ENCODE results near the gene PRMT9. TPM values are rescaled to one million over a fixed set of nuclear protein-coding genes. Genes with fewer than 3 reads are reported as not detected.

The PRMT9 gene
- total and polyA plus RNA-seq, 8 donors, result 3.1 to 6.4 (median 4.1) TPM

DNA sequence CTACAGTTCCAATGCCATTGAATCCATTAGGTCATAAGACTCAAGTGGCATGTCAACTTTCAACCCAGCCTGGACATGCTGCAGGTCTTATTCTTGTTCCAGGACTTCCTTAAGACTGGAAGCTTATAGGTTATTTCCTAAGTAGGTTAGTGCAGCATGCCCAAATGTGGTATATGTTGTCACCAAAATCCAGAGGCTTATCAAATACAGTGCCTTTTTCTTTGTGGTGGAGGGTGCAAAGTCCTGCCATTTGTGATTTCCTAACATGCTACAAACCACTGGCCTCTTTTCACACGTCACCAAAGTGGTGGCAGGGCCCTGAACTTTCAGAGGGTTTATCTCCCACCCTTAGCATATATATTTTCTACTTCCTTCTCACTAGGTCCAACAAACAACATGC lies 76.5 kb downstream of the PRMT9 start:
- H3K4me3 ChIP-seq, result no peak overlapping the region
- FAIRE-seq (no peak), DNase-seq (no peak), ATAC-seq (no peak)
- intact Hi-C loops (cut with DNase I), result no loop called here
- H3K36me3 ChIP-seq, result no peaks in the 10 kb centered on the region
- TF ChIP-seq, protein P1, sequence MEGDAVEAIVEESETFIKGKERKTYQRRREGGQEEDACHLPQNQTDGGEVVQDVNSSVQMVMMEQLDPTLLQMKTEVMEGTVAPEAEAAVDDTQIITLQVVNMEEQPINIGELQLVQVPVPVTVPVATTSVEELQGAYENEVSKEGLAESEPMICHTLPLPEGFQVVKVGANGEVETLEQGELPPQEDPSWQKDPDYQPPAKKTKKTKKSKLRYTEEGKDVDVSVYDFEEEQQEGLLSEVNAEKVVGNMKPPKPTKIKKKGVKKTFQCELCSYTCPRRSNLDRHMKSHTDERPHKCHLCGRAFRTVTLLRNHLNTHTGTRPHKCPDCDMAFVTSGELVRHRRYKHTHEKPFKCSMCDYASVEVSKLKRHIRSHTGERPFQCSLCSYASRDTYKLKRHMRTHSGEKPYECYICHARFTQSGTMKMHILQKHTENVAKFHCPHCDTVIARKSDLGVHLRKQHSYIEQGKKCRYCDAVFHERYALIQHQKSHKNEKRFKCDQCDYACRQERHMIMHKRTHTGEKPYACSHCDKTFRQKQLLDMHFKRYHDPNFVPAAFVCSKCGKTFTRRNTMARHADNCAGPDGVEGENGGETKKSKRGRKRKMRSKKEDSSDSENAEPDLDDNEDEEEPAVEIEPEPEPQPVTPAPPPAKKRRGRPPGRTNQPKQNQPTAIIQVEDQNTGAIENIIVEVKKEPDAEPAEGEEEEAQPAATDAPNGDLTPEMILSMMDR (IDR thresholded peaks at IDR 0.05), result no peak
- H3K27ac ChIP-seq, result no peak overlapping the region
- H3K4me1 ChIP-seq, result no peaks in the 10 kb centered on the region
- 83 to 89% methylated on average over 1 of the region's 1 CpG for WGBS, 2 donors
- H3K27me3 ChIP-seq, result no peaks in the 10 kb centered on the region
- H3K9me3 ChIP-seq, result no peaks in the 10 kb centered on the region

GRCh38 chr4:147605499-147605898 lies 78.5 kb downstream of the PRMT9 start:
- ATAC-seq, result no peak
- no peak for FAIRE-seq
- Histone ChIP-seq H3K27me3 (no peaks in the 10 kb centered on the region), H3K9me3 (no peaks in the 10 kb centered on the region), H3K27ac (no peak overlapping the region), H3K4me1 (no peaks in the 10 kb centered on the region), H3K36me3 (no peaks in the 10 kb centered on the region), H3K4me3 (no peak overlapping the region)
- DNase-seq, result no peak
- intact Hi-C loops (cut with DNase I), result no loop called here
- TF ChIP-seq, protein P1 (IDR thresholded peaks at IDR 0.05), result no peak

DNA sequence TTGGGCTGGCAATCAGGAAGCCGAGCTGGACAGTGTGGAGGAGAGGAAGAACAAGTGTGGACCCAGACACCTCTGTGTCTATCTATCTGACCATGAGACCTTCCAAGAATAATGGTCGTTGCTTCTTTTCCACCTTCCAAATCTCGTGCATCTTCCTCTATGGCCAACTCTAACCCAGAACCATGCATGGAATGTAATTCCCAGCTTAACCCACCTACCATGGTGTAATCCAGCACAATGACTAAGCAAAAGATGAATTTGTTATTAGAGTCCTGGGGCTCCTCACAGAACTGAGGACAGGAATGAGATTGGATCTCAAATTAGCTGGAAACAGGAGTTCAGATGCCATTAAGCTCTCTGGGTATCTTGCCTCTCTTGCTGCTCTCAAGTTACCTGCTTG lies 84.2 kb downstream of the PRMT9 start:
- ATAC-seq (no peak), DNase-seq (no peak), FAIRE-seq (no peak)
- no peaks in the 10 kb centered on the region for H3K36me3 ChIP-seq
- intact Hi-C loops (cut with DNase I), result no loop called here
- WGBS, 2 donors, result 63 to 84% methylated on average over 3 of the region's 3 CpGs
- TF ChIP-seq, protein P1 (IDR thresholded peaks at IDR 0.05), result no peak
- no peaks in the 10 kb centered on the region for H3K9me3 ChIP-seq
- H3K27me3 ChIP-seq, result no peaks in the 10 kb centered on the region
- no peak overlapping the region for H3K27ac ChIP-seq
- peaks cover 0 to 13% (median 5%) of the 10 kb centered on the region in 3 donors for H3K4me1 ChIP-seq
- no peak overlapping the region for H3K4me3 ChIP-seq

GRCh38 chr4:147599206-147599605 lies 84.8 kb downstream of the PRMT9 start:
- H3K9me3 ChIP-seq, result no peaks in the 10 kb centered on the region
- DNase-seq, result no peak
- WGBS, 2 donors, result 75 to 90% methylated on average over 1 of the region's 1 CpG
- H3K4me1 ChIP-seq, result peaks cover 0 to 13% (median 5%) of the 10 kb centered on the region in 3 donors
- H3K27me3 ChIP-seq, result no peaks in the 10 kb centered on the region
- no peak for ATAC-seq
- intact Hi-C loops (cut with DNase I), result no loop called here
- FAIRE-seq, result no peak
- TF ChIP-seq, protein P1 (IDR thresholded peaks at IDR 0.05), result no peak
- H3K27ac ChIP-seq, result no peak overlapping the region
- no peaks in the 10 kb centered on the region for H3K36me3 ChIP-seq
- no peak overlapping the region for H3K4me3 ChIP-seq

- peak overlapping the region in 2 of 4 donors; percentile 65 to 70 for H3K27ac ChIP-seq
- no peaks in the 10 kb centered on the region for H3K27me3 ChIP-seq
- FAIRE-seq (no peak), ATAC-seq (no peak), DNase-seq (no peak)
- WGBS, 2 donors, result 66 to 72% methylated on average over 2 of the region's 2 CpGs
- intact Hi-C loops (cut with DNase I), result no loop called here
- no peak overlapping the region for H3K4me3 ChIP-seq
- no peaks in the 10 kb centered on the region for H3K9me3 ChIP-seq
- peaks cover 0 to 13% (median 5%) of the 10 kb centered on the region in 3 donors for H3K4me1 ChIP-seq
- TF ChIP-seq, protein P1 (IDR thresholded peaks at IDR 0.05), result no peak
- no peaks in the 10 kb centered on the region for H3K36me3 ChIP-seq
Observed at GRCh38 chr4:147597561-147597960, 86.4 kb downstream of the PRMT9 start.
